Measurements from ENCODE around the gene USP49. TPM values are rescaled to one million over a fixed set of nuclear protein-coding genes. Genes with fewer than 3 reads are reported as not detected.

The USP49 gene
- total RNA-seq, 1 experiment from 2014 or later = 6.9 TPM

DNA sequence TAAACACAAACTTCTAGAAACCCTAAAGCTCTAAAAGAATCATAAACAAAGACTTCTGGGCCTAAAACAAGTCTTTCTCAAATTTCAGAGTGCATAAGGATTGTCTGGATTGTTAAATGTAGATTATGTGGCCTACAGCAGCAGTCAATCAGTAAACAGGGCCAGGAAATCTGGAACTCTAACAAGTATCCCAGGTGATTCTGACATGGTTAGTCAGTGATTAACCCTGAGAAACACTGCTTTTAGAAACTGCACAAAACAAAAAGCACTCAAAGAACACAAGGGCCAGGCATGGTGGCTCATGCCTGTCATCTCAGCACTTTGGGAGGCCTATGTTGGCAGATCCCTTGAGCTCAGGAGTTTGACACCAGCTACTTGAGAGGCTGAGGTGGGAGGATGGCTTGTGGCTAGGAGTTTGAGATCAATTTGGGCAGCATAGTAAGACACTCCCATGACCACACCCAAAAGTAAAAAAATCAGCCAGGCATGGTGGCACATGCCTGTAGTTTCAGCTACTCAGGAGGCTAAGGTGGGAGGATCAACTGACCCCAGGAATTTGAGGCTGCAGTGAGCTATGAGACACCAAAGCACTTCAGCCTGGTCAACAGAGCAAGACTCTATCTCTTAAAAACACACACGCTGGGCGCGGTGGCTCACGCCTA is 19.8 kb upstream of the USP49 start (continued):
- TF ChIP-seq, protein P1, sequence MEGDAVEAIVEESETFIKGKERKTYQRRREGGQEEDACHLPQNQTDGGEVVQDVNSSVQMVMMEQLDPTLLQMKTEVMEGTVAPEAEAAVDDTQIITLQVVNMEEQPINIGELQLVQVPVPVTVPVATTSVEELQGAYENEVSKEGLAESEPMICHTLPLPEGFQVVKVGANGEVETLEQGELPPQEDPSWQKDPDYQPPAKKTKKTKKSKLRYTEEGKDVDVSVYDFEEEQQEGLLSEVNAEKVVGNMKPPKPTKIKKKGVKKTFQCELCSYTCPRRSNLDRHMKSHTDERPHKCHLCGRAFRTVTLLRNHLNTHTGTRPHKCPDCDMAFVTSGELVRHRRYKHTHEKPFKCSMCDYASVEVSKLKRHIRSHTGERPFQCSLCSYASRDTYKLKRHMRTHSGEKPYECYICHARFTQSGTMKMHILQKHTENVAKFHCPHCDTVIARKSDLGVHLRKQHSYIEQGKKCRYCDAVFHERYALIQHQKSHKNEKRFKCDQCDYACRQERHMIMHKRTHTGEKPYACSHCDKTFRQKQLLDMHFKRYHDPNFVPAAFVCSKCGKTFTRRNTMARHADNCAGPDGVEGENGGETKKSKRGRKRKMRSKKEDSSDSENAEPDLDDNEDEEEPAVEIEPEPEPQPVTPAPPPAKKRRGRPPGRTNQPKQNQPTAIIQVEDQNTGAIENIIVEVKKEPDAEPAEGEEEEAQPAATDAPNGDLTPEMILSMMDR (IDR thresholded peaks at IDR 0.05 in 2 of 3, conservative IDR thresholded peaks at IDR 0.05 in 1 of 3; ENCODE audit: borderline replicate concordance in 1 of 3, insufficient read depth in 1 of 3, low read depth in 2 of 3, low read length in 2 of 3) = no peak
- TF ChIP-seq EZH2 (IDR thresholded peaks at IDR 0.05) (no peak), YY1 (IDR thresholded peaks at IDR 0.05; ENCODE audit: extremely low read depth, insufficient replicate concordance, low read depth, low read length) (no peak)
- TF ChIP-seq, protein P2, sequence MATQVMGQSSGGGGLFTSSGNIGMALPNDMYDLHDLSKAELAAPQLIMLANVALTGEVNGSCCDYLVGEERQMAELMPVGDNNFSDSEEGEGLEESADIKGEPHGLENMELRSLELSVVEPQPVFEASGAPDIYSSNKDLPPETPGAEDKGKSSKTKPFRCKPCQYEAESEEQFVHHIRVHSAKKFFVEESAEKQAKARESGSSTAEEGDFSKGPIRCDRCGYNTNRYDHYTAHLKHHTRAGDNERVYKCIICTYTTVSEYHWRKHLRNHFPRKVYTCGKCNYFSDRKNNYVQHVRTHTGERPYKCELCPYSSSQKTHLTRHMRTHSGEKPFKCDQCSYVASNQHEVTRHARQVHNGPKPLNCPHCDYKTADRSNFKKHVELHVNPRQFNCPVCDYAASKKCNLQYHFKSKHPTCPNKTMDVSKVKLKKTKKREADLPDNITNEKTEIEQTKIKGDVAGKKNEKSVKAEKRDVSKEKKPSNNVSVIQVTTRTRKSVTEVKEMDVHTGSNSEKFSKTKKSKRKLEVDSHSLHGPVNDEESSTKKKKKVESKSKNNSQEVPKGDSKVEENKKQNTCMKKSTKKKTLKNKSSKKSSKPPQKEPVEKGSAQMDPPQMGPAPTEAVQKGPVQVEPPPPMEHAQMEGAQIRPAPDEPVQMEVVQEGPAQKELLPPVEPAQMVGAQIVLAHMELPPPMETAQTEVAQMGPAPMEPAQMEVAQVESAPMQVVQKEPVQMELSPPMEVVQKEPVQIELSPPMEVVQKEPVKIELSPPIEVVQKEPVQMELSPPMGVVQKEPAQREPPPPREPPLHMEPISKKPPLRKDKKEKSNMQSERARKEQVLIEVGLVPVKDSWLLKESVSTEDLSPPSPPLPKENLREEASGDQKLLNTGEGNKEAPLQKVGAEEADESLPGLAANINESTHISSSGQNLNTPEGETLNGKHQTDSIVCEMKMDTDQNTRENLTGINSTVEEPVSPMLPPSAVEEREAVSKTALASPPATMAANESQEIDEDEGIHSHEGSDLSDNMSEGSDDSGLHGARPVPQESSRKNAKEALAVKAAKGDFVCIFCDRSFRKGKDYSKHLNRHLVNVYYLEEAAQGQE (IDR thresholded peaks at IDR 0.05; ENCODE audit: low read depth) = no peak

DNA sequence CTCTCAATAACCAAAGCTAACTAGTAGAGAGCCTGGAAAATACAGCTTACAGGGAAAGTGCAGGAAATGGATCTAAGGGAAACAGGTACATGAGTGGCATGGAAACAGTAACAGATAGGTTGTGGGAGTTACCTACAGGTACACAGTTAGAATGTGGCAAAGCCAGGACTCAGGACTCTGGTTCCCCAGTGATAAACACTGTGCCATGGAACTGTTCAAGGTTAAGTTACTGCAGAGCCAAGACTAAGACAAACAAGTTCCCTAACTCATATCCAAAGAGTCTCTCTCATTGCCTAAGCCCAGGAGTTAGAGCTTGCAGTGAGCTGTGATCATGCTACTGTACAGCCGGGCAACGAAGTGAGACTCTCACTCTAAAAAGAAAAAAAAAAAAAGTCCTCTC is 19.2 kb upstream of the USP49 start:
- H3K4me3 ChIP-seq (replicated peaks in 1 of 2; ENCODE audit: low read depth in 1 of 2, low read length in 2 of 2) = no peak overlapping the region
- DNase-seq (ENCODE audit: low read depth, low spot score) (no peak), ATAC-seq (no peak)
- H3K9me2 ChIP-seq (ENCODE audit: insufficient read depth) = no peaks in the 10 kb centered on the region
- H3K4me2 ChIP-seq (ENCODE audit: low read length) = no peak overlapping the region
- H3K36me3 ChIP-seq (ENCODE audit: control insufficient read depth in 1 of 2, insufficient read depth in 2 of 2, low read length in 2 of 2) = peaks cover 10 to 16% of the 10 kb centered on the region in 2 experiments
- ChIA-PET POLR2A (no interaction called here), RAD21 (ENCODE audit: low non-redundant PET in 1 of 2, low total read pairs in 2 of 2, uncharacterized antibody in 2 of 2, unreplicated experiment in 2 of 2) (no interaction called here), CTCF (no interaction called here)
- intact Hi-C loops (cut with micrococcal nuclease) = no loop called here
- no peaks in the 10 kb centered on the region for H3K9me3 ChIP-seq (ENCODE audit: control insufficient read depth in 1 of 2, insufficient read depth in 1 of 2, low read depth in 1 of 2, low read length in 2 of 2)
- H2AFZ ChIP-seq (ENCODE audit: low read depth, low read length, poor library complexity, severe bottlenecking) = no peak overlapping the region
- H3K27me3 ChIP-seq (ENCODE audit: insufficient read depth, low read length) = no peaks in the 10 kb centered on the region
- no peak overlapping the region for H3K27ac ChIP-seq (ENCODE audit: low read depth, low read length)
- TF ChIP-seq CEBPB (IDR thresholded peaks at IDR 0.05; ENCODE audit: low read depth) = no peak
- TF ChIP-seq POLR2AphosphoS5 (IDR thresholded peaks at IDR 0.05; ENCODE audit: low read depth, low read length) = no peak
- no peak for TF ChIP-seq EZH2phosphoT487 (IDR thresholded peaks at IDR 0.05; ENCODE audit: borderline replicate concordance)
- no peak for TF ChIP-seq CBX3 (IDR thresholded peaks at IDR 0.05; ENCODE audit: low read depth)
- TF ChIP-seq ELF1 (IDR thresholded peaks at IDR 0.05; ENCODE audit: borderline replicate concordance, low read depth) = no peak
- TF ChIP-seq RAD21 (IDR thresholded peaks at IDR 0.05; ENCODE audit: low read depth) = no peak
- no peak for TF ChIP-seq EZH2 (IDR thresholded peaks at IDR 0.05)
- TF ChIP-seq, protein P3, sequence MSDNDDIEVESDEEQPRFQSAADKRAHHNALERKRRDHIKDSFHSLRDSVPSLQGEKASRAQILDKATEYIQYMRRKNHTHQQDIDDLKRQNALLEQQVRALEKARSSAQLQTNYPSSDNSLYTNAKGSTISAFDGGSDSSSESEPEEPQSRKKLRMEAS (IDR thresholded peaks at IDR 0.05) = no peak
- TF ChIP-seq JUND (IDR thresholded peaks at IDR 0.05) = no peak
- no peak for TF ChIP-seq ZNF274 (IDR thresholded peaks at IDR 0.05; ENCODE audit: low read depth, low read length)
- no peak for TF ChIP-seq SP1 (IDR thresholded peaks at IDR 0.05; ENCODE audit: low read depth)
- TF ChIP-seq, protein P2 (IDR thresholded peaks at IDR 0.05; ENCODE audit: low read depth) = no peak
- no peak for TF ChIP-seq TCF7L2 (IDR thresholded peaks at IDR 0.05; ENCODE audit: borderline replicate concordance, extremely low read depth, insufficient read depth, insufficient read length)
- H3K9ac ChIP-seq (ENCODE audit: low read length) = no peak overlapping the region
- peaks cover 11 to 30% of the 10 kb centered on the region in 2 experiments for H3K4me1 ChIP-seq (ENCODE audit: control insufficient read depth in 1 of 2, insufficient read depth in 2 of 2, low read length in 2 of 2)
- peaks cover 39% of the 10 kb centered on the region for H3K79me2 ChIP-seq (ENCODE audit: insufficient read depth, low read length)
- no TSS peak for BruUV-seq (replicated peaks)
- H4K20me1 ChIP-seq (ENCODE audit: insufficient read depth) = no peaks in the 10 kb centered on the region

Data from HCT116 (cell line).